Measurements from ENCODE around the gene FAM171A1.

The FAM171A1 gene

GRCh38 chr10:15373199-15373598 is 2.1 kb upstream of the FAM171A1 start:
- TF ChIP-seq CTCF (IDR thresholded peaks at IDR 0.05; ENCODE audit: insufficient read depth, missing control alignments), result no peak
- DNase-seq (ENCODE audit: insufficient read length, low spot score) (no peak), FAIRE-seq (no peak)

GRCh38 chr10:15370212-15370855 is 755 bp downstream of the FAM171A1 start:
- FAIRE-seq (no peak), DNase-seq (ENCODE audit: insufficient read length, low spot score) (no peak)
- TF ChIP-seq CTCF (IDR thresholded peaks at IDR 0.05; ENCODE audit: insufficient read depth, missing control alignments), result no peak

DNA sequence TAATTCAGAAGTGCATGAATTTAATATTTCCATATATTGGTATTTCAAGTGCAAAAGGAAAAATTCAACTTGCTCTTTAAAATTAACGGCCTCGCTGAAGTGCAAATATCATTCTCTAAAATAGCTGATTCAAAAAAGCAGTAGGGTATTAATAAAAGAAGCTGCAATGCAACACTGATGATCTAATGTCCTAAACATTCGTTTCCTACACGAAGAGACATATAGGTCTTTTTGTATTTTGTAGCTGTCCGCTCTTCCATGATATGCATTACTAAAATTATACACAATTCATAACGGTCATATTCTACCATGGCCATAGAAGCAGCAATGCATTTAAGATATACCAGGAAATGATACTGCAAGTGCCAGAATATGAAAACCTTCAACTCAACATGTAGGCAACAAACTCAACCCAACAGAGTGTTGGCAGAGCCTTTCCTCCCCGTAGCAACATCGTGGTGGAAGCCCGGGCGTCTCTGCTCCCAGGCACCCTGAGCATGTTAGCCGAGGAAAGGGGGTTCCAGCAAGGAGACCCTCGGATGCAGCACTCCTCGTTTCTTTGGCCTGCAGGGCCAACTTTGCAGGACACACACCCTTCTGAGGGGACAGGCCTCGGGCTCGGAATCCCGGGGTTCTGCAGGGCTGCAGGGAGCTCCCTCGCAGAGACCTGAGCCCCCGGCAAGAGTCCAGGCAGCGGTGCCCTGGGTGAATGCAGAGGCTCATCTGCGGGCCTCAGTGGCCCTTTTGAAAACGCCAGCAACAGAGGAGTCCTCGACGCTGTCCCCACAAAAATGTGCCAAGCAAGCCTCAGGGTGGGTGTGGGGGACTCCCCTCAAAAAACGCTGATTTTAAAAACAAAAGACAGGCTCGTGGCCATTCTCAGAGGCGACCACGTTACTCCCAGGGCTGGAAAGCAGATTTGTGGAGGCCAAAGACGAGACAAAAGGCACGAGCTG is 1.6 kb downstream of the FAM171A1 start:
- TF ChIP-seq CTCF (IDR thresholded peaks at IDR 0.05; ENCODE audit: insufficient read depth, missing control alignments), result no peak
- no peak for DNase-seq (ENCODE audit: insufficient read length, low spot score)

DNA sequence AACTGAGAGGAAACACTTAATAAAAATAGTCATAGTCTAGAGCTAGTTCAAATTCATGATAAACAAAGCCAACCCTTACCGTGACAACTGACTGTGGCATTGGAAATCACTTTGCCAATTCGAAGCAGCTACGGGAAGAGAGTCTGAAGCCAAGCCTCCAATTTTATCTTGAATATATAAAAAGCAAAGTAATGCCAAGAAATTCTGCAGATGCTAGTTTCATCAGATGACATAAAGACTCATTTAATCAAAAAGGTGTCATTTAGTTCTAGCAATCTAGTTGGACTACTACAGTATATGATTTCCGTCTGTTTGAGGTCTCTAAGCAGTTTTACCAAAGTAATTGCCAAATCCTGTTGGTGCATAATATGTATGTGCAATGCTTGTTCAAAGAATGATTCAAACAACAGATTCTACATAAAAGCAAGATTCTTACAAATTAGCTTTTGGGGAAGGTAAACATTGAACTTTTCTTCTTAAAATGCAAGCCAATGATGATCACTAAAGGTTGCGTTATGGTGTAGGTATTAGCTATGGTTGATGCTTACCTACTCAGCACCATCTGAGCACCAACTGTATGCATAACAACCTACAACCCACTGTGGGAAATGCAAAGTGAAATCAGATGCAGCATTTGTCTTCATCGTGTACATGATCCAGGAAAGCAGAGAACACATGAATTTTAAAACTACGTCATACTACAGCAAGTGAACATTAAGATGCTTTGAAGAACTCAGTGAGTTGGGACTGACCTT is 2.8 kb downstream of the FAM171A1 start:
- peak; percentile 77 for FAIRE-seq
- TF ChIP-seq CTCF (IDR thresholded peaks at IDR 0.05; ENCODE audit: insufficient read depth, missing control alignments), result no peak
- no peak for DNase-seq (ENCODE audit: insufficient read length, low spot score)

More for the DNA sequence above, 1.6 kb downstream of the FAM171A1 start:
- FAIRE-seq, result no peak

DNA sequence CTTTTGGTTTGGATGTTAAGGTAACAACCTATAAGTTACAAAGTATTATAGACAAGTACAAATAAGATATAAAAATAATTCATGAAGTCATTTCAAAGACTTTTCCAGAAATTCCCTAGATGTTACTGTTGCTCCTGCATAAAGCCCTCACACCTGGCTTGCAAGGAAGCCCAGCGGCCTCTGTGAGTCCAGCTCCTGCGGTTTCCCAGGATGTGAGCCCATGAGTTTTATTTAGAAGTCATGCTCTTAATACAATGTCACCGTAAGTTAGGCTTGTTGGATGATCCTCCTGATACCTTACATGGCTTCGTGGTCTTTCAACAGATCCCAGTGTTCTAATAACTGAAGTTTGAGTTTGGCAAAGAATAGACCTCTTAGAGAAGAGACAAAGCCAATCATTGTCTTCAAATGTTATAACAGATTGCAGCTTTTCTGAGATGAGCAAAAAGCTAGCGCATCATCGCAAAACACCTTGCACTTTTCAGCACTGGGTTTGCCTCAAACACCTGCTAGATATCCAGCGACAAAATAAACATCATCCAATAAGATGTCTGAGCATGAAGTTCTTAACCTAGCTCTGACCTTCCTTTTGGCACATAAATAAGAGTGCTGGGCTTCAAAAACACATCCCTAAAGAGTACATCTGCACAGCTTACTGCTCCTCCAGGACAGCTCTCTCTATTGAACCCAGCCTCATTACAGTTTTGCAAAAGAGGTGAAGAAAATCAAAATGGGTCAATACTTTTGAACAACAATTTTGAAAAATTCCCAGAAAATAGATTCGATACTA is 3.6 kb downstream of the FAM171A1 start:
- no peak for TF ChIP-seq CTCF (IDR thresholded peaks at IDR 0.05; ENCODE audit: insufficient read depth, missing control alignments)
- DNase-seq (ENCODE audit: insufficient read length, low spot score), result no peak

DNA sequence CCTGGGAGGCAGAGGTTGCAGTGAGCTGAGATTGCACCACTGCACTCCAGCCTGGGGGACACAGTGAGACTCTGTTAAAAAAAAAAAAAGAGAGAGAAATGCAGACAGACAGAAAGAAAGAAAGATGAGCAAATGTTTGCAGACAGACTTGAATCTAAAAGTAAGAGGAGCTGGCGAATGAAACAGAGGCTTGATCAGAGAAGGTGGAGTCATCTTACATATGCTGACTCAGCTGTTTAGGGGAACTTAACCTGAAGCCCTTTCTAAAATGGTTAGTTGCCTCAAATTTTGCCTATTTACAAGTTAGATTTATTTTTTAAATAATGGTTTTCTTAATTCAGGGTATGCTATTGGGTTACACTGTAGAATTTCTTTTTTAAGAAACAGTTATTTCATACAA is 5.4 kb downstream of the FAM171A1 start:
- TF ChIP-seq CTCF (IDR thresholded peaks at IDR 0.05; ENCODE audit: insufficient read depth, missing control alignments), result no peak
- DNase-seq (ENCODE audit: insufficient read length, low spot score) (no peak), FAIRE-seq (no peak)

More for the DNA sequence above, 3.6 kb downstream of the FAM171A1 start:
- no peak for FAIRE-seq
